ENCODE measurements around the gene SELENOO. TPM values are rescaled to one million over a fixed set of nuclear protein-coding genes. Genes with fewer than 3 reads are reported as not detected.

Gene SELENOO
- total and polyA plus RNA-seq, 2 of the 13 experiments (the other 11 are each of a cell fraction or from before 2014, with no cell fraction given), result 14.4 to 19.0 TPM

GRCh38 chr22:50186761-50187523 lies 13.9 kb upstream of the SELENOO start (continued):
- TF ChIP-seq USF2 (IDR thresholded peaks at IDR 0.05; ENCODE audit: low read depth, low read length) (no peak), USF2 (CRISPR knock-in tag; IDR thresholded peaks at IDR 0.05; ENCODE audit: borderline replicate concordance) (no peak), PCBP2 (optimal IDR thresholded peaks at IDR 0.05; ENCODE audit: low read depth, low read length, poor library complexity, severe bottlenecking) (no peak), ADNP (CRISPR knock-in tag; IDR thresholded peaks at IDR 0.05) (no peak), HMG20A (CRISPR knock-in tag; IDR thresholded peaks at IDR 0.05; ENCODE audit: borderline replicate concordance) (no peak), GABPA (IDR thresholded peaks at IDR 0.05; ENCODE audit: low read depth, low read length) (no peak), GABPA (CRISPR knock-in tag; IDR thresholded peaks at IDR 0.05; ENCODE audit: low read depth) (no peak), FOXO1 (CRISPR knock-in tag; IDR thresholded peaks at IDR 0.05) (no peak), ZNF749 (CRISPR knock-in tag; IDR thresholded peaks at IDR 0.05; ENCODE audit: borderline replicate concordance) (no peak), ZNF432 (CRISPR knock-in tag; IDR thresholded peaks at IDR 0.05; ENCODE audit: borderline replicate concordance) (no peak), ZNF569 (CRISPR knock-in tag; IDR thresholded peaks at IDR 0.05; ENCODE audit: borderline replicate concordance) (no peak), HOXD1 (CRISPR knock-in tag; IDR thresholded peaks at IDR 0.05) (no peak), AKAP8 (CRISPR knock-in tag; IDR thresholded peaks at IDR 0.05) (no peak)
- TF ChIP-seq, protein P1, sequence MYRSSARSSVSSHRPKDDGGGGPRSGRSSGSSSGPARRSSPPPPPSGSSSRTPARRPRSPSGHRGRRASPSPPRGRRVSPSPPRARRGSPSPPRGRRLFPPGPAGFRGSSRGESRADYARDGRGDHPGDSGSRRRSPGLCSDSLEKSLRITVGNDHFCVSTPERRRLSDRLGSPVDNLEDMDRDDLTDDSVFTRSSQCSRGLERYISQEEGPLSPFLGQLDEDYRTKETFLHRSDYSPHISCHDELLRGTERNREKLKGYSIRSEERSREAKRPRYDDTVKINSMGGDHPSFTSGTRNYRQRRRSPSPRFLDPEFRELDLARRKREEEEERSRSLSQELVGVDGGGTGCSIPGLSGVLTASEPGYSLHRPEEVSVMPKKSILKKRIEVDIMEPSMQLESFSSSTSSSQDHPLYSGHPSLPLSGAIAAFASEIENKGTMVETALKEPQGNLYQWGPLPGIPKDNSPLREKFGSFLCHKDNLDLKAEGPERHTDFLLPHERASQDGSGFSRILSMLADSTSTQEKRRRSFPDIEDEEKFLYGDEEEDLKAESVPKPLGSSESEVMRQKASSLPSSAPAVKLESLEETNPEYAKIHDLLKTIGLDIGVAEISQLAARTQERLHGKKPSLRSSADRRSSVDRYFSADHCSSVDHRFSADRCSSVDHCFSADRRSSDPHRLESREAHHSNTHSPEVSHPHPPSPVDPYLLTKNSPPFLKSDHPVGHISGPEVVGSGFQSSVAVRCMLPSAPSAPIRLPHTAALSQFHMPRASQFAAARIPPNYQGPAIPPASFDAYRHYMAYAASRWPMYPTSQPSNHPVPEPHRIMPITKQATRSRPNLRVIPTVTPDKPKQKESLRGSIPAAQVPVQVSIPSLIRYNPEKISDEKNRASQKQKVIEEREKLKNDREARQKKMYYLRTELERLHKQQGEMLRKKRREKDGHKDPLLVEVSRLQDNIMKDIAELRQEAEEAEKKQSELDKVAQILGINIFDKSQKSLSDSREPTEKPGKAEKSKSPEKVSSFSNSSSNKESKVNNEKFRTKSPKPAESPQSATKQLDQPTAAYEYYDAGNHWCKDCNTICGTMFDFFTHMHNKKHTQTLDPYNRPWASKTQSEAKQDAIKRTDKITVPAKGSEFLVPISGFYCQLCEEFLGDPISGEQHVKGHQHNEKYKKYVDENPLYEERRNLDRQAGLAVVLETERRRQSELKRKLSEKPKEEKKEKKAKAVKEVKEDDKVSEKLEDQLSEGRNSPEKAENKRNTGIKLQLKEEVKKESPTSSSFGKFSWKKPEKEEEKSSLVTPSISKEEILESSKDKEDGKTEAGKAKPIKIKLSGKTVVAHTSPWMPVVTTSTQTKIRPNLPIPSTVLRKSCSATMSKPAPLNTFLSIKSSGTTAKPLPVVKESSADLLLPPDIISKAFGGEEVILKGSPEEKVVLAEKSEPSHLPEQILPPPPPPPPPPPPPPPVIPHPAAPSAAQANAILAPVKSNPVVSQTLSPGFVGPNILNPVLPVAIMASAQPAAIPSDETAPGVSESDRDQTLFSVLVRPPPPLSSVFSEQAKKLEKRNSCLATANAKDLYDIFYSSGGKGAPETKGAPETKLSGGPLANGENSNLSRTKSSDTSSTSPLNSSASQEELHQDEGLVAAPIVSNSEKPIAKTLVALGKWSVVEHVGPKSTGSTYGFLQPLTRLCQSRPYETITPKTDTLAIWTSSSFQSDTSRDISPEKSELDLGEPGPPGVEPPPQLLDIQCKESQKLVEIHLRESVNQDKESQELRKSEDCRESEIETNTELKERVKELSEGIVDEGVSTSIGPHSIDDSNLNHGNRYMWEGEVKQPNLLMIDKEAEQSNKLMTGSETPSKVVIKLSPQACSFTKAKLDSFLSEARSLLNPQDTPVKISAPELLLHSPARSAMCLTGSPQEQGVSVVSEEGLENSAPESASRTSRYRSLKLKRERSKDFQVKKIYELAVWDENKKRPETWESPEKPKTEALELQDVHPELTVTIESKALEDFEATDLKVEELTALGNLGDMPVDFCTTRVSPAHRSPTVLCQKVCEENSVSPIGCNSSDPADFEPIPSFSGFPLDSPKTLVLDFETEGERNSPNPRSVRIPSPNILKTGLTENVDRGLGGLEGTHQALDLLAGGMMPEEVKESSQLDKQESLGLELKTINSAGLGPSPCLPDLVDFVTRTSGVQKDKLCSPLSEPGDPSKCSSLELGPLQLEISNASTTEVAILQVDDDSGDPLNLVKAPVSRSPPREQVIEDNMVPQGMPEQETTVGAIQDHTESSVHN (CRISPR knock-in tag; IDR thresholded peaks at IDR 0.05), result no peak
- TF ChIP-seq, protein P2, sequence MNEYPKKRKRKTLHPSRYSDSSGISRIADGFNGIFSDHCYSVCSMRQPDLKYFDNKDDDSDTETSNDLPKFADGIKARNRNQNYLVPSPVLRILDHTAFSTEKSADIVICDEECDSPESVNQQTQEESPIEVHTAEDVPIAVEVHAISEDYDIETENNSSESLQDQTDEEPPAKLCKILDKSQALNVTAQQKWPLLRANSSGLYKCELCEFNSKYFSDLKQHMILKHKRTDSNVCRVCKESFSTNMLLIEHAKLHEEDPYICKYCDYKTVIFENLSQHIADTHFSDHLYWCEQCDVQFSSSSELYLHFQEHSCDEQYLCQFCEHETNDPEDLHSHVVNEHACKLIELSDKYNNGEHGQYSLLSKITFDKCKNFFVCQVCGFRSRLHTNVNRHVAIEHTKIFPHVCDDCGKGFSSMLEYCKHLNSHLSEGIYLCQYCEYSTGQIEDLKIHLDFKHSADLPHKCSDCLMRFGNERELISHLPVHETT (CRISPR knock-in tag; conservative IDR thresholded peaks at IDR 0.05), result no peak
- TF ChIP-seq, protein P3, sequence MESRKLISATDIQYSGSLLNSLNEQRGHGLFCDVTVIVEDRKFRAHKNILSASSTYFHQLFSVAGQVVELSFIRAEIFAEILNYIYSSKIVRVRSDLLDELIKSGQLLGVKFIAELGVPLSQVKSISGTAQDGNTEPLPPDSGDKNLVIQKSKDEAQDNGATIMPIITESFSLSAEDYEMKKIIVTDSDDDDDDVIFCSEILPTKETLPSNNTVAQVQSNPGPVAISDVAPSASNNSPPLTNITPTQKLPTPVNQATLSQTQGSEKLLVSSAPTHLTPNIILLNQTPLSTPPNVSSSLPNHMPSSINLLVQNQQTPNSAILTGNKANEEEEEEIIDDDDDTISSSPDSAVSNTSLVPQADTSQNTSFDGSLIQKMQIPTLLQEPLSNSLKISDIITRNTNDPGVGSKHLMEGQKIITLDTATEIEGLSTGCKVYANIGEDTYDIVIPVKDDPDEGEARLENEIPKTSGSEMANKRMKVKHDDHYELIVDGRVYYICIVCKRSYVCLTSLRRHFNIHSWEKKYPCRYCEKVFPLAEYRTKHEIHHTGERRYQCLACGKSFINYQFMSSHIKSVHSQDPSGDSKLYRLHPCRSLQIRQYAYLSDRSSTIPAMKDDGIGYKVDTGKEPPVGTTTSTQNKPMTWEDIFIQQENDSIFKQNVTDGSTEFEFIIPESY (CRISPR knock-in tag; IDR thresholded peaks at IDR 0.05), result peak; percentile 54; the same call in 1 of the 2 replicates

Measured in HepG2 (cell line).